ENCODE data around the gene ASMTL. TPM values are rescaled to one million over a fixed set of nuclear protein-coding genes. Genes with fewer than 3 reads are reported as not detected.

The ASMTL gene
- total RNA-seq, 1 donor from 2014 or later: 11.1 TPM

Other genes starting within 250 kb of the ASMTL start
- not detected for gene CRLF2, start 240.3 kb downstream of the ASMTL start, total RNA-seq
- gene CSF2RA, start 184.1 kb downstream of the ASMTL start, total RNA-seq: 10.5 TPM
- gene IL3RA, start 116.1 kb downstream of the ASMTL start, total RNA-seq: 0.94 TPM
- gene SLC25A6, start 60.8 kb downstream of the ASMTL start, total RNA-seq: 126 TPM
- gene P2RY8, start 84.3 kb upstream of the ASMTL start, total RNA-seq: 0.16 TPM
- 11.5 TPM for gene AKAP17A, start 138.7 kb upstream of the ASMTL start, total RNA-seq
- gene ASMT, start 162.2 kb upstream of the ASMTL start, total RNA-seq: 0.62 TPM

All from occipital lobe (tissue), 1 donor.